NCI-H2196 treated with DMSO at 0.1 percent for 48 hours (cell line): ENCODE measurements around the gene CDA.

Experiments
- DNase-seq: peaks from one replicate; lab custom pipeline; 2025; ENCODE audit not compliant: unreplicated experiment; lab: John Stamatoyannopoulos, UW

Gene CDA

DNA sequence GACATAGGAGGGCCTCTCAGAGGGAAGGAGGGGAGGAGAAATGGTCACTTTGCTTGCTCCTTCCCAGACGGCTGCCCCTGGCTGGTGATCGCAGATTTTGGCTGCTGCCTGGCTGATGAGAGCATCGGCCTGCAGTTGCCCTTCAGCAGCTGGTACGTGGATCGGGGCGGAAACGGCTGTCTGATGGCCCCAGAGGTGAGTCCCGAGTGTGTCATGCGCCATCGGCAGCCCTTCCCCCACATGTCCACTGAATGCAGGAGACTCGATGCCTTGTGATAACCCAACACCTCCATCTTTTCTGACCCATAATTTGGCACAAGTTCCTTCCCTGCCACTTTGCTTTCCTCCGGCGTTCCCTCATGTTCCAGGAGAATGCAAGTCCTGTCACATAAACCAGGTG lies 59.5 kb downstream of the CDA start:
- DNase-seq, result no peak

DNA sequence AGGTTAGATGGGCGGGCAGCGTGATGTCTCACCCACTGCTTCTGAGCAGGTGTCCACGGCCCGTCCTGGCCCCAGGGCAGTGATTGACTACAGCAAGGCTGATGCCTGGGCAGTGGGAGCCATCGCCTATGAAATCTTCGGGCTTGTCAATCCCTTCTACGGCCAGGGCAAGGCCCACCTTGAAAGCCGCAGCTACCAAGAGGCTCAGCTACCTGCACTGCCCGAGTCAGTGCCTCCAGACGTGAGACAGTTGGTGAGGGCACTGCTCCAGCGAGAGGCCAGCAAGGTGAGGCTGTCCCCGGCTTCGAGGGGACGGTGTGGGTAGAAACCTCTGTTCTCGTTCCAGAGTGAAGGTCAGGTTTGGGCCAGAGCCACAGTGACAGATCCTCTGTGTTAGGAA lies 60.0 kb downstream of the CDA start:
- no peak for DNase-seq

DNA sequence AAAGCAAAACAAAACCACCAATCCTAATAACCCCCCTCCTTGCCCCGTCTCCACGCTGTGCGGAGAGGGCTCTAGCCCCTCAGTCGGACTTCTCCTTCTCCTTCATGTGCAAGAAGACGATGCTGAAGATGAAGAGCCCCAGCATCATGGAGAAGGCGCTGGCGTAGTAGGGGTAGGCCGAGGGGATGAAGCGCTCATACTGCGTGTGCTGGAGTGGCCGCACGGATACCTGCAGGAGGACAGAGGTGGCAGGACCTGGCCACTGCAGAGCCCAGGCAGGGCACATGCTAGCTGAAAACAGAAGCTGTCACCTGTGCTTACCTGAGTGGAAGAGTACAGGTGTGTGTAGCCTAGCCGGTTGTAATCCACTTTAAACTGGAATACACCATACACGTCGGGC lies 63.4 kb downstream of the CDA start:
- DNase-seq, result no peak

DNA sequence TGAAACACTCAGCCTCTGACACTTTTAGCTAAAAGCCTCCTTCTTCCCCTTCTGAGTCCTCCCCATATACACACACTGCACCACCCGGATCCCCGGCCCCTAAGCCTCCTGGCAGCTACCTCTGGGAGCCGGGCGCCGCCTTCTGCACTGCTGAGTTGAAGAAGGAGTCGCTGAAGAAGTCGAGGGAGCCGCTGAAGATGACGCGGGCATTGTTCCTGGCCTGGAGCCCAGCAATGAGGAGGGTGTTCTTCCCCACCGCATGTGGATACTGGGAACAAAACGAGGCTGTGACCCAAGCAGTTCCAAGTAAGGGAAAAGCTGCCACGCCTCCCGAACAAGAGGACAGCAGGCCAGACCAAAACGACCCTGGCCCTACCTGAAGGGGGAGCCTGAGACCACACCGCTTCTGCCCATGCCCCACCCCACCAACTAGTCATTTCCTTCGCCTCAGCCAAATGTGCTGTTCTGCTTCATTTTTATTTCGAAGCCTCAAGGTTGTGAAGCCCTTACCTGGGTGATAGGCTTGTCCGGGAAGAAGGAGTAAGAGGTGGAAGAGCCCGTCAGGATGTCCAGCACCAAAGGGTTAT lies 65.3 kb downstream of the CDA start:
- no peak for DNase-seq

DNA sequence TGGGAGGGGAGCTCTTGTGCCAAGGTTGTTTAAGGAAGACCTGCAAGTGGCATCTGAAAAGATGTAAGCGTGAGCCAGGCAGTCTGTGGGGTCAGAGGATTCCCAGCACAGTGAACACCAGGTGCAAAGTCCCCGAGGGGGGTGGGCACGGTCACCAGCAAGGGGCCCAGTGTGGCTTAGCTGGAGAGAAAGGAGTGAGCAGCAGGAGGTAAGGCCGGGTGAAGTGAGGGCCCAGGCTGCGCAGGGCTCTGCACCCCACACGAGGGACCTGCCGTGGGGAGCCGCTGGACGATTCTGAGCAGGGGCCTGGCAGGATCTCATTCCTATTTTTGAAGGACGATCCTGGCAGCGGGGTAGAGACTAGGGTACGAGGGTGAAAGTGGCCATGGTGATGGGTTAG lies 68.1 kb downstream of the CDA start:
- DNase-seq, result no peak

DNA sequence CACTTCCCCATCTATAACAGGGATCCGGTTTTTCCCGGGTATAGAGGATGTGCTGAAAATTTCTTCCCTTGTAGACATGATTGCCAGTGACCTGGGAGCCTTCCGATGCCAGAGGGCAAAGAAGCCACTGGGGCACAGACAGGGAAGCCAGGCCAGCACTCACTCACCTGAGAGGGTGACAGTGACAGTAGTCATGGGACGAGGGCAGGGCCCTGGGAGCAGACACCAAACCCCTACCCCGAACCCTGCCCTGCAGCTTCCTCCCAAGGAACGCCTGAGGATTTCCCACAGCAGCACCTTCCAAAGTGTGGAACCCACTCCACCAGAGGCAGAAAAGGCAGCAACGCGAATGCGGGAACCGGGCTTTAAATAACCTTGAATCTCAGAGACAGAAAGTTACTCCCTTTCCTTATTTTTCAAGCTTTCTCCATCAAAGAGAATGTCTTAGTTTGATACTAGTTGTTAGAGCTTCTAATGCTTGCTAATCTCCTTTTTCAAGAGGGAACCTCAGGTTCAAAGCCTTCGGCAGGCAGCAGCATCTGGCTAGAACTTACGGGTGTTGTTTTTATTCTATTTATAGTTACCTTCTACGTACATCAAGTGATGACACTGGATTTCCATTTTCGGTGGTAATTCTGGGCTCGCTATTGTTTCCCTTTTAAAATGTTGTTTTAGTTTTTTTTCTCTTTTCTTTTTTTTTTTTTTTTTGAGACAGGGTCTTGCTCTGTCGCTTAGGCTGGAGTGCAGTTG lies 69.4 kb downstream of the CDA start:
- no peak for DNase-seq

DNA sequence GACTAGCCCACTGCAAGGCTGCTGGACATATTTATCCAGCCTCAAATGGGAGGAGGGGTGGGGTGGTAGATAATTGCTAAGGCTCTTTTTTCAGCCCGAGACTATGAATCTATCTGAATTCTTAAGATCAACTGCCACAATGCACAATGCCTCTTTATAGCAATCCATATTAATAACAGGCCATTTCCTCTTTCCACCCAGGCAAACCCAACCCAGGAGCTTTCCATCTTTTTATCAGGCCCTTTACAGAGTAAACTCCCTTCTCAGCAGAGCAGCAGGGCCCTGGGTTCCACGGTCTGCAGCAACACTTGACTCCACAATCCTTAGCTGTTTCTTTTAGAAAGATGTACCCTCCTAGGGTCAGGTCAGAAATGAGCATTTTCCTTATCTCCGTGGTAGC lies 71.5 kb downstream of the CDA start:
- no peak for DNase-seq

DNA sequence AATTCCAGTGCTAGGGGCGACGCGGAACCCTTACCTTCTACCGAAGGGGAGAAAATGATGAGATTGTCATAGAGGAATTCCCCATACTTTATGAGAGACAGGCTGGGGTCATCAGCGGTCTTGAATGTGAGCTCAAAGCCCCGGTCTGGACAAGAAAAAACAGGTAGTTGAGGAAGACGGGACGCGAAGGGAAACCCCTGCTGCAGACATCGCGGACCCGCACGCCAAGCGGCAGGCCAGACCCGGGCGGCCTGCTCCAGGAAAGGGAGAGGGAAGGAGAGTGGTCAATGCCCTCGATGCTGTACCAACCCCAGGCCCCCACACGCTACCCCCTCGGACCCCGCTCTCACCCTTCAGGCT lies 71.9 kb downstream of the CDA start:
- DNase-seq, result no peak

DNA sequence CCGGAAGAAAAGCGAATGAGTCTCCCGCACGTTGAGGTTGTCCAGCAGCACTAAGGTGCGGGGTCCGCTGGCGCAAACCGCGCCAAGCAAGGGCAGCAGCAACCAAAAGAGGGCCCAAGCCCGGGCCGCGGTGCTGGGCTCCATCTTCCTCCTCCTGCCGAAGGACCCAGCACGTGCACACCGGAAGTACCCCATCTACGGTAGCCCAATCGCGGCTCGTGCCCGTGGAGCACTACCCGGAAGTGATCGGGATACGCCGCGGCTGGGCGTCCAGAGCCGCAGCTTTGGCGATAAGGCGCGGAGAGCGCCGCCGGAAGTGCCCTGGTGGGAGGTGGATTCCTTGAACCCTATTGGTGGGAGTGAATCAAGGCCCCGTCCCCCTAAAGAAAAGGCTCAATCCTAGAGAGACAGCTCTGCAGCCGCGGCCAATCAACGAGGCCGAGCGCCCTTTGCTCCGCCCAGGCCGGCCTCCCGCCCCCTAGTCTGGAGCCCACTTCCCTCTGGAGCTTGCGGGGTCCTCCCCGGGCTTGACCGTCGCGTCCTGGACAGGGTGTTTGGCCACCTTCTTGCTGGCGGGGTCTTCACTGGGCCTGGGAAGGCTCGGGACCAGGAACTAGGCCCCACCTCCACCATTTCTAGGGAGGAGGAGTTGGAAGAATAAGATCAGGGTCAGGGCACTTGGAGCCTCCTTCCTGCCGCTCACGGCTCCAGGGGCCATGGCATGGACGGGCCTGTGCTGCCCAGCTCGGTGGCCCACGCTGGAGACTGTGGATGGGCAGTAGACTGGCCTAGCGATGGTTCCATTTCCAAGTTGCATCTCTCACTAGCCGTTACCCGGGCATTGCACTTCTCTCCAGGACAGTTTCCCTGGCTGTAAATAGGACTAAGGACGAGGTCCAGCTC lies 72.6 kb downstream of the CDA start, which contains the start of gene DDOST:
DDOST (minus strand) TSS at position 163 of the 903 bp plus-strand sequence; CDS start at position 144, 19 bp downstream.
- peak; percentile 98 for DNase-seq

DNA sequence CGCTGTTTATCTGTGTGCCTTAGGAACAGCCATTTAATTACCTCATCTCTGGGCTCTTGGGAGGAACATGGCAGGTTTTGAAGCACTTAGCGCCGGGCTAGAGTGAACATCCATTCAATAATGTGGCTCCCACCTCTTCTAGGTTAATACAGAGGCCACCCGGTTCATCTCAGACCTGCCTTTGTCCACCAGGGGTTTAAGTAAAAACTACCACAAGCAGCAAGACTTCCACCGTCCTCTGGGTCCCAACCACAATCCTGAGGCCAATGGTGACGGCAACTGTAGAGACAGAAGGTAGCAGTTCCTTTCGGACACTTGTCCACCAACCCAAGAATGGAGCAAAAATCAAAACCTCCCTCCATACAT lies 73.2 kb downstream of the CDA start:
- DNase-seq, result no peak

DNA sequence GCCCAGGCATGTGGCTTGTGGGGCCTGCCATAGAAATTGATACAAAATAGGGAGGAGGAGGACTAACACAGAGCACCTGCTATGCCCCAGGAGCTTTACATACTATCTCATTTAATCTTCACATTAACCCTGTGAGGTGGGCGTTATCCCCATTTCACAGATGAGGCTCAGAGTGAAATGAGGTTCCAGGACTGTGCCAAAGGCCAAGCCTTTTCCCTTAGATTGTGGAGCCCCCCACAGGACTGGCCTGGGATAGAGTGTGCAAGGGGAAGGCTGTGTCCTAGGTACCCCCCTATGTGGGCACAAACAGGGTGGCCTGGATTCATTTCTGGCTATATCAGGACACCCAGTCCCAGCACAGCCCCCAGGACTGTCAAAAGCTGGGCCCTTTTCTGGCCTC lies 74.5 kb downstream of the CDA start:
- no peak for DNase-seq

DNA sequence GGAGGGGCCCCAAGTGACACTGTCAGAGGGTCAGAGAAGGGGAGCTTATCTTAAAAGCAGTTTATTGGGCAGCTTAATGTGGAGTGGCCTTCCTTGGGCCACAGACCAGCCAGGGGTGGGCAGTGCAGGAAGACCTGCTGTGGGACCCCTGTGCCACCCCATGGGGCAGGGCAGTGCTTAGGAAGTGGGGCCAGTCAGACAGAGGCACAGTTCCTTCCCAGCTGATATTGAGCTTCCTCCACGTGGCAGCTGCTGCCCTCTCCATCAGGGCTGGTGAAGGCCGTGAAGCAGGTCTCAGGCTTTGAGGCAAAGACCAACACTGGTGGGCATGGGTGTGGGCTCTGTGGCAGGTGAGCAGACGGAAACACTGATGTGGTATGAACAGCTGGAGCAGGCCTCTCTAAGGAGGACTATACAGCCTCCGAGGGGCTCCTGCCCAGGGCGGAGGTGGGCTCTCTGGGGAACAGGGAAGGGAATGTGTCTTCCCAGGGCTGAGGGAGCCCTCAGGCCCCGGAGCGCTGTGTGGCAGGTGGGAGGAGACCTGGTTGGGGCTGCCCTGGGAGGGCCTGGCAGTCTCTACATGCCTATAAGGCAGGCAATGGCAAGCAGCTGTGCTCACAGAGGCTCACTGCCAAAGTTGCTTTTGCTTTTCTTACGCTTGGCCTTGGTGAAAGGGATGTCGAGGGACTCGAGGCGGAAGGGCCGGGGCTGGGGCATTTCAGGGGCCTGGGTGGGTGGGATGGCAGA lies 75.2 kb downstream of the CDA start:
- DNase-seq, result no peak

DNA sequence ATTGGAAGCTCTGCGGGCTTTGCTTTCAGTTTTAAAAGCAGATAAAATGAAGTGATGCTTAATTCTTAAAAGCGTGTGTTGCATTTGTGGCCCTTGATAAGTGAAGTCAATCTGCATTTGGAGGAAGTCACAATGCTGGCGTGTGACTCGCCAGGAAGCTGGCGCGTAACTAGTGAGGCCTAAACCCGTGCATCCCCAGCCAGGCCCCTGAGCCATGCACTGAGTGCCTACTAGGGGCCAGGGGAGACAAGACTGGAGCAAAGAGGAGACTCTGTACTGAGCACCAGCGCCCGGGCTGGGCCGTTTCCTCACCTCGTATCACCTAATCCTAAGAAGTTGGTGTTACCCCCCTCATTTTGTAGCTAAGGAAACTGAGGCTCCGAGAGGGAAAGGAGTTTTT lies 76.8 kb downstream of the CDA start:
- DNase-seq, result no peak

DNA sequence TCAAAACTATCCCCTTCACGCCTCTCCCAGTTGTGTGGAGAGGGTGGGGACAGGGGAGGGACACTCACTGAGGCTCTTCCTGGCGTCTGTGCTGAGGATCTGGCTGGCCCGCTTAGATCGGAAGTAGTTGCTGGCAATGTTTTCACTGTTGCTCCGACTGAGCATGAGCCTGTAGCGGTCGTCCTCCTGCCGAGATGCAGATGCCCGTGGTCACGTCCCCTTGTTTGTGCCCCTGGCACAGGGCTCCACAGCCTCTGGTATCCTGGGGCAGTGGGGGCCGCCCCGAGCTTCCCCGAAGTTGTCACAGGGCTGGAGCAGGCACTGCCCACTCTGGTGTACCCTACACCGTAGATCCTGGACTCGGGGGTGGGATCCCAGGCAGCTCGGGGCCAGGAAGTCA lies 77.2 kb downstream of the CDA start:
- DNase-seq, result no peak

DNA sequence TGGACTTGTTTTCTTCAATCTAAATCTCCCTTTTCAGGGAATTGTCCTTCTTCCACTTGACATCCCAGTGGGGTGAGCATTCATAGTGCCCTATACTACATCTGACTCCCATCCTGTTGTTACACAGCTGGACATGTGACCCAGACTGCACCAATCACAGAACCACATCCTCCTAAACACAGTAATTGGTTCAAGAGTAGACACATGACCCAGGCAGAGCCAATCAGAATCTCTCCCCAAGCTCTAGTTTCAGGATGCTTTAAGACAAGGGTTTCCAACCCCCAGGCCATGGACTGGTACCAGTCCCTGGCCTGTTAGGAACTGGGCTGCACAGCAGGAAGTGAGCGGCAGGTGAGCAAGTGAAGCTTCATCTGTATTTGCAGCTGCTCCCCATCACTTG lies 77.9 kb downstream of the CDA start:
- no peak for DNase-seq
